ENCODE data around the gene NAA80. TPM values are rescaled to one million over a fixed set of nuclear protein-coding genes. Genes with fewer than 3 reads are reported as not detected.
A peak's percentile ranks its signal among the peaks of the same experiment; 100 is the strongest.

The NAA80 gene
- total RNA-seq, 6 experiments from 2014 or later = 8.5 to 13.4 (median 10.7) TPM

DNA sequence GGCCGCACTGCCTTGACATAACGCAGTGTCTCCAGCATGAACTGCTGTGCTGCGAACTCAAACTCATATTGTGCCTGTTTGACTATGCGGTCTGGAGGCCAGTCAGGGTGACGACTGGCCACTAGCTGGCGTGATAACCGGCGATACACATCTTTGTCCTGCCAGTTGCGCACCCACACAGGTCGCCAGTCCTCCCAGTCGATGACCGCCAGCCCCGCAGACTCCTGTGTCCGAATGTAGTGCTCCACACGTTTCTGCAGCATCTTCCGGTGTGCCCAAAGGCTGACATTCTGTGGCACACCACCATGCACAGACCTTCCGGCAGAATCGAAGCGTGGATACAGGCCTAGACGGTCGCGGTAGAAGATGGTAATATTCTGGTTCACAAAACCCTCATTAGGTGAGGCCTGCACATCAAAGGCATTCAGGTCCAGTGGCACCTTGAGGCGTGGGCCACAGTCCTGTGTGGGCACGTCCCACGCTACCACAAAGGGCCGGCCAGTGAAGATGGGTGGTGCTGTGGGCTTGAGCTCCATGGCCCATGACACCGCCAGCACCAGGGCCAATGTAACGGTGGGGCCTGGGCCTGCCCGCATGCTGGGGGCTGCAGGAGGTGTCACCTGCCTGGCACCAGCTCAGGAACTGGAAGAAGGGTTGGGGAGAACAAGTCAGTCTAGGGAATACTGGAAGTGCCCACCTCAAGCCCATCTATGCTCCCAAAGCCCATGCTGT is 20.9 kb upstream of the NAA80 start:
- TF ChIP-seq, protein P1, sequence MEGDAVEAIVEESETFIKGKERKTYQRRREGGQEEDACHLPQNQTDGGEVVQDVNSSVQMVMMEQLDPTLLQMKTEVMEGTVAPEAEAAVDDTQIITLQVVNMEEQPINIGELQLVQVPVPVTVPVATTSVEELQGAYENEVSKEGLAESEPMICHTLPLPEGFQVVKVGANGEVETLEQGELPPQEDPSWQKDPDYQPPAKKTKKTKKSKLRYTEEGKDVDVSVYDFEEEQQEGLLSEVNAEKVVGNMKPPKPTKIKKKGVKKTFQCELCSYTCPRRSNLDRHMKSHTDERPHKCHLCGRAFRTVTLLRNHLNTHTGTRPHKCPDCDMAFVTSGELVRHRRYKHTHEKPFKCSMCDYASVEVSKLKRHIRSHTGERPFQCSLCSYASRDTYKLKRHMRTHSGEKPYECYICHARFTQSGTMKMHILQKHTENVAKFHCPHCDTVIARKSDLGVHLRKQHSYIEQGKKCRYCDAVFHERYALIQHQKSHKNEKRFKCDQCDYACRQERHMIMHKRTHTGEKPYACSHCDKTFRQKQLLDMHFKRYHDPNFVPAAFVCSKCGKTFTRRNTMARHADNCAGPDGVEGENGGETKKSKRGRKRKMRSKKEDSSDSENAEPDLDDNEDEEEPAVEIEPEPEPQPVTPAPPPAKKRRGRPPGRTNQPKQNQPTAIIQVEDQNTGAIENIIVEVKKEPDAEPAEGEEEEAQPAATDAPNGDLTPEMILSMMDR (IDR thresholded peaks at IDR 0.05) = peak; percentile 36; the same call in 1 of the 2 replicates

DNA sequence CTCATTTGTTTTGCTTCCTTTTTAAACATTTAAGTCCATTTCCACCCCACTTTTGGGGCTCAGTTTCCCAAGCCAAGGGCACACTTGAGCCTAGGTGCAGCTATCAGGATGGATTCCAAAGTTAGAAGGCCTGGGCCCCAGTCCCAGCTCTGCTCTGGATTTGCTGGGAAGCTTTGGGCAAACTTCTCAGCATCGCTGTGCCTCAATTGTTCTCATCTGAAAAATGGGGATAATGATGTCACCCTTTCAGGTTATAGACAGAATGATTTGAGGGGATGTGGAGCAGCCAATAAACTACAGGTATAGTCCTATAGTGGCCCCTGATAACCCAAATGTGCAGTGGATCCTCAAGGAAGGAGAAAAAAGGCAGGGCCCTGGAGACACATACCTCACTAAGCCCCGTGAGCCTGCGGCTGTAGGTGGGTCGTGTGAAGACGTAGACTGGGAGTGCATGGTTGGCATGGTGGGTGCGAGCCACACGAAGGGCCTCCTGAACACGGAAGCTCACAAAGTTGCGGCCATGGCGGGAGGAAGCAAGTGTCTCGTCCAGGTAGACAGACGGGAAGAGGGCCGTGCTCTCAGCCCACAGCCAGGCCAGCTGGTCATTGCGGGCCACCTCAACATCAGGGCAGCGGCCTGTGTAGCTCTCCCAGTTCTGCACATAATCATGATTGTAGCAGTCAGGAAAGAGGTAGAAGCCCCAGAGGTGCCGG is 20.1 kb upstream of the NAA80 start:
- H3K27me3 Mint-ChIP-seq (ENCODE audit: insufficient read depth) = peaks cover 2% of the 10 kb centered on the region
- H3K36me3 Mint-ChIP-seq (ENCODE audit: low read depth) = peaks cover 12% of the 10 kb centered on the region
- no peaks in the 10 kb centered on the region for H3K9me3 Mint-ChIP-seq
- H3K4me3 Mint-ChIP-seq = 0 out of 2 replicates have a peak overlapping the region, but pooled peaks have one; percentile 20
- TF ChIP-seq, protein P1 (IDR thresholded peaks at IDR 0.05) = no peak
- DNase-seq = no peak
- peaks cover 21% of the 10 kb centered on the region for H3K4me1 Mint-ChIP-seq (ENCODE audit: low read depth)
- H3K27ac Mint-ChIP-seq = no peak overlapping the region

More for the DNA sequence above, 20.9 kb upstream of the NAA80 start:
- Mint-ChIP-seq H3K36me3 (ENCODE audit: low read depth) (peaks cover 11% of the 10 kb centered on the region), H3K4me3 (peak overlapping the region; percentile 93), H3K4me1 (ENCODE audit: low read depth) (peaks cover 21% of the 10 kb centered on the region), H3K27me3 (ENCODE audit: insufficient read depth) (peaks cover 2% of the 10 kb centered on the region), H3K27ac (peak overlapping the region; percentile 71; the same call in 1 of the 2 replicates), H3K9me3 (no peaks in the 10 kb centered on the region)
- no peak for DNase-seq

DNA sequence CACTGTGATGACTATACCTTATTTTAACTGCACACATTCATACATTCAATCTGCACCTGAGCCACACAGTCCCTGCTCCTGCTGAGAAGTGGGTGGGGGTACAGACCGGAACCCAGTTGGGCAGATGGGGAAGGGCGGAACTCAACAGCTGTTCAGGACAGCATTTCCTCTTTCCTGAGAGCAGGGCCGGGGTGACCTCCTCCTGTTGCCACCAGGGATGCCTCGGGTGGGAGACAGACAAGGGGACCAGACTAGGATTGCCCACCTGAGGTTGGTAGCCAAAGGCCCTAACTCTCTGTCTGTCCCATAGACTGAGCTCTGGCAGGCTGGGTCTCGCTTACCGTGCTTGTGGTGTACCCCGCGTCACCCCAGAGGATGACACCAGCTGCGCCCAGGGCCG is 19.4 kb upstream of the NAA80 start:
- H3K27ac Mint-ChIP-seq = no peak overlapping the region
- DNase-seq = no peak
- H3K4me3 Mint-ChIP-seq = no peak overlapping the region

DNA sequence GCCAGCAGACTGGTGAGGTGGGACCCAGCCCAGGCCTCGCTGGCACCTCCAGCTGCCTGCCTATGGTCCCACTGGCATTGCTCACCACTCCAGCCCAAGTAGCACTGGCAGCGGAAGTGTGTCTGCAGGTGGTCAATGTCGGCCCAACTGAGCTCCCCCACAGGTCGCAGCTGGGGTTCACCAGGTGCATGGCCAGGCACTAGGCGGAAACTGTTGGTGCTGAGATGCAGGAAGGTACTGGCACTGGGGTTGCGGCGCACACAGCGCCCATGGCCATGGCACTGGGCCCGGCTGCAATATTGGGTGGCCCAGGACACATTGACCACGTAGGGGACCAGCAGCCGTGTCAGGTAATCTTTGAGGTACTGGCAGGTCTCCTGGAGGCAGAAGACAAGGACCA is 19.0 kb upstream of the NAA80 start:
- Mint-ChIP-seq H3K27me3 (ENCODE audit: insufficient read depth) (peaks cover 2% of the 10 kb centered on the region), H3K9me3 (no peaks in the 10 kb centered on the region), H3K4me3 (no peak overlapping the region), H3K36me3 (ENCODE audit: low read depth) (peaks cover 12% of the 10 kb centered on the region), H3K4me1 (ENCODE audit: low read depth) (peaks cover 28% of the 10 kb centered on the region), H3K27ac (no peak overlapping the region)
- DNase-seq = no peak
- TF ChIP-seq, protein P1 (IDR thresholded peaks at IDR 0.05) = no peak

More for the DNA sequence above, 19.4 kb upstream of the NAA80 start:
- Mint-ChIP-seq H3K27me3 (ENCODE audit: insufficient read depth) (peaks cover 2% of the 10 kb centered on the region), H3K9me3 (no peaks in the 10 kb centered on the region), H3K4me1 (ENCODE audit: low read depth) (peaks cover 27% of the 10 kb centered on the region), H3K36me3 (ENCODE audit: low read depth) (peaks cover 12% of the 10 kb centered on the region)
- TF ChIP-seq, protein P1 (IDR thresholded peaks at IDR 0.05) = no peak

DNA sequence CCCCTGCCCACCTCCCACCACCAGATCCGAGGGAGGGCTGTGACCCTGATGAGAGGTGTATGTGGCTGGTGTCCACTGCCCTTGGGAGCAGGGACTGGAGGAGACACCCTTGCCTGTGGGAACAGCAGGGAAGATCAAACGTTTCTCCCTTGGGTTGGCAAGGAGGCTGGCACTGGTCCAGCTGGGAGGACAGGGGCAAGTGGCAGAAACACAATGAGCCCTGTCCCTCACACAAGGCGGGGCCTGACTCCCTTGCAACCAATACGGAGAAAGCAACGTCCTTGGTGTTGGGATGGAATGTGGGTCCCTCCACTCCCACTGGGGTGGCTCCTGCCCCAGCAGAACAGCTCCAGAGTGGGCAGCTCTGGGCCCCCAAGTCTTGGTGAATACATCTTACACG is 18.1 kb upstream of the NAA80 start:
- Mint-ChIP-seq H3K4me1 (ENCODE audit: low read depth) (peaks cover 28% of the 10 kb centered on the region), H3K27me3 (ENCODE audit: insufficient read depth) (peaks cover 2% of the 10 kb centered on the region), H3K27ac (no peak overlapping the region), H3K36me3 (ENCODE audit: low read depth) (peaks cover 12% of the 10 kb centered on the region), H3K4me3 (no peak overlapping the region), H3K9me3 (no peaks in the 10 kb centered on the region)
- no peak for DNase-seq
- TF ChIP-seq, protein P1 (IDR thresholded peaks at IDR 0.05) = no peak

Data from HFFc6 (cell line).